Measurements from ENCODE around the gene TPR.
"Not testable (repeated sequence)": the region's sequence is repeated elsewhere in the genome, so short reads cannot be mapped to it uniquely, and the experiment has no call there.

Gene TPR

DNA sequence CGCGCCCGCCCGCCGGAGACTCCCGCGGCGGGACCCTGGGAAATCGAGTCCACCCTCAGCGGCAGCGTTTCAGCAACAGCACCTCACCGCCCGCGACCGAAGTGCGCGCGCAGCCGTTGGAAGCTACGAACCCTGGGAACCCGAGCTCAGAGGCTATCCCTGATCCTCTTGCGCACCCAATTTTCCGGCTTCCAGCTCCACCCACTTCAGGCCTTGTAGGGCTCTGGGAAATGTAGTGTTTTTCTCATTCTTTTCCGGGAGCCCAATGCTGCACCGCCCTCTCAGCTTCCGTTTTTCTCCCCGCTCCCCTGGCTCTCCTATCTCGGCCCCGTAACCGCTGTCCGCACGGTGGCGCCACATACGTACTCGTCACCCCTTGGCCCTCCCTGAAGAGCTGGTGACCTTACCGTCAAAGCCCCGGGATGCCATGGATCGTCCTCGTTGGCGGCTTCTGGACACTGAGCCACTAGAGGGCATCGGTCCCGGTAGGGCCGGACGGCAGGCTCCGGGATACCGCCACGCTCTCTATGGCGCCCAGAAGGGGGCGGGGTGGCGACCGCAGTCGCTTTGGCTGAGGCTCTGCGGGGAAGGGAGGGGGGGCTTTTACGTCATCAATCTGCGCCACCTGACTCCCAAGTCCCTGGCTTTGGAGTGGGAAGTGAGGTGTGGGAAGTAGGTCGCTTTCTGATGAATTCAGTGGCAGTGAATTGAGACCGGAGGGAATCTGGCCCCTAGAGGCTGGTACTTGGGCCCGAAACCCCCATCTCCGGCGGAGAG lies at the start of gene TPR, which contains the start of gene ODR4:
Gene TPR (minus strand): TSS at position 102 of the 777 bp plus-strand sequence. CDS start 225 bp downstream, outside the sequence.
Gene ODR4 (plus strand): TSS at position 687 of the 777 bp plus-strand sequence. CDS start 3,948 bp downstream, outside the sequence.
- peak; percentile 91 to 94 for DNase-seq (ENCODE audit: low read depth in 2 of 2)

DNA sequence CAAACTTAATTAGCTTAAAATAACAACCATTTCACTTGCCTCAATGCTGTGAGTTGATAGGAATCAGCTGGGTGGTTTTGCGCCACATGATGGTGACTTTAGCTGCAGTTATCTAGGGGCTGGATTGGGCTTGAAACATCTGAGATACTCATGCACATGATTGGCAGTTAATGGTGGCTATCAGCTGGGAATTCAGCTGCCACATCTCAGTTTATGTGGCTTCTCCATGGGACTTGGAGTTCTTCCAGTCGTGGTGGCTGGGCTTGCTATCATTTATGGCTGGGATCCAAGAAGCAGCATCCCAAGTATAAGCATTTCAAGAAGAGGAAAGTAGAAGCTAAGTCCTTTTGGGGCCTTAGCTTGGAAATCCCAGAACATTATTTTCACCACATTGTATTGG lies 49.5 kb upstream of the TPR start:
- DNase-seq (ENCODE audit: low read depth in 2 of 2): no peak

DNA sequence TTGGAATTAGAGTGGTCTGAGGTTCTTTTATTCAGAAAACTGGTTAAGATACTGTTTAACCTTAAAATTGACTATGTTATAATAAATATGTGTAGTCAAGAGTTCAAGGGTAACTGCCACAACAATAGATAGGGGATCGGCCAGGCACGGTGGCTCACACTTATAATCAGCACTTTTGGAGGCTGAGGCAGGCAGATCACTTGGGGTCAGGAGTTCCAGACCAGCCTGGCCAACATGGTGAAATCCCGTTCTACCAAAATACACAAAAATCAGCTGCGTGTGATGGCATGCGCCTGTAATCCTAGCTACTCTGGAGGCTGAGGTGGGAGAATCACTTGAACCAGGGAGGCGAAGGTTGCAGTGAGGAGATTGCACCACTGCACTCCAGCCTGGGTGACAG lies 46.4 kb upstream of the TPR start:
- DNase-seq (ENCODE audit: low read depth in 2 of 2): no peak

GRCh38 chr1:186420923-186421322 lies 45.9 kb upstream of the TPR start:
- no peak for DNase-seq (ENCODE audit: low read depth in 2 of 2)

DNA sequence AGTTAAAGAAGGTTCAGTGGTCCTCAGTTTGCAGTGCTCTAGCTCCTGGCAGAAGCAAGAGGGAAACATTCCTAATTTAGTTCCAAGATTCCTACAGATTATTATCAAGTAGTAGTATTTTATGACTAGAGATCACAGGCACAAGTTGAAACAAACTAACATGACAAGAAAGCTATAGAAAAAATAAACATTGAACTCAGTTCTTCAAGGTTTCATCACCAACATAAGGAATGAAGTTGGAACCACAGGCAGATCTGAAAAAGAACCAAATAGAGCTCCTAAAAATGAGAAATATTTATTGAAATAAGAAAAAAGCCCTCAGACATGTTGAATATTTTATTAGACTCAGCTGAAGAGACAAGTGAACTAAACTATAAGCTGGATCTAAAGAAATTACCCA lies 45.3 kb upstream of the TPR start:
- DNase-seq (ENCODE audit: low read depth in 2 of 2): no peak

DNA sequence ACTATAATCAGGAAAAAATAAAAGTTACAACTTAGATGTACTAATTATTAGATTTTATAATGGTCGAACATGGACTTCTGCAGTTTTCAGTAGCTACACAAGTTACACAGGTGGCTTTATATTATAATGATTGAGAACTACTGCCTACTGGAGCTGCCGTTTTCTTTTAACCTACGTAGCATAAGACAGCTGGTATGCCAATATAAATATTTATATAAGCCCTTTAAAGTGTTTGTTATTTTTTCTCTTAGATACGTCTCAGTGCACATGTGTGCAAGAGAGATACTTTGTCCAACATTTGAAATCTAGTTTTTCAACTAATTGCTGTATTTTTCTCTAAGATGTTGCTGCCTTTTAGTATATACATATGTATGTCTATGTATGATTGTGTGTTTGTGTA lies 43.5 kb upstream of the TPR start:
- DNase-seq (ENCODE audit: low read depth in 2 of 2): no peak

- no peak for DNase-seq (ENCODE audit: low read depth in 2 of 2)
Observed at GRCh38 chr1:186413319-186413718, 38.3 kb upstream of the TPR start.

- no peak for DNase-seq (ENCODE audit: low read depth in 2 of 2)
Observed at GRCh38 chr1:186409091-186409490, 34.0 kb upstream of the TPR start.

DNA sequence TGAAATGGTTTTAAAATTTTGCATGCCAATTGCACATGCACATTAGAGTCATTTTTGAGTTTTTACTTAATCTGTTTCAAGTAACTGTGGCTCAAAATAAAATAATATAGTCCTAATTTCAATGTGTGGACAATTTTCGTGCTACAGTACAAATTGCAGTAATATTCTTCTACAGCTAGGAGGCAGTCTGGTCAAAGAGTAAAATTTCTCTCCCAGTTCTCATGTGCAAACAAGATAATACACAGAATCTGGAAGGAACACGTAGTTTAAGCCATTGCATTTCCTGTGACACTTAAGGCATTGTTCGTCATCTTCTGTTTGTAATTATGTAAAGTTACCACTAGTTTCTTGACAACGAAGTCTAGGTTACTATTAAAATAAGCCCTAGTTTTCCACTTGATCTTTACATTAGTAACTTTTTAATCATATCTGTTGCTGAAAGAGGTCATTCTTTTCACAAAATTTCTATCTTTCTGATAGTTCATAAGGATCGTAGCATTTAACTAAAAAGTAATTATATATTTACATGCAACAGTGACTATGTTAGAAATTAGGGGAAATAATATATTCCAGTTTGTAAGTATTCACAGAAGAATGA lies 29.5 kb upstream of the TPR start:
- no peak for DNase-seq (ENCODE audit: low read depth in 2 of 2)

DNA sequence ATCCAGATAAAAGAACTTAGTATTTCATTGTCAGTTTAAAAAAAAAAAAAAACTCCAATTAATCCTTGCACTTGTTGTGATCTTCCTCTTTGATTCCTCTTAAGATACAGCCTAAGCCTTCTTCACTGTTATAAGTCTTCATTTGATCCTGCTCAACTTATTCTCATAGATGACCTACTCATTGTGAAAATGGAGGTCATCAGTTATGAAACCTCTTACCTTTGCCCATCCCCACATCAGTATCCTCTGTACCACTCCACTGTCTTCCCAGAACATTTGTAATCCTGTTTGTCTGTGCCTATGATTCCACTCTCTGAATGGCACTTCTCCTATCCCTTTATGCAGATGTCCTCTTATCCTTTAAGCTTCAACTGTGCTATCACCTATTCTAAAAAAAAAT lies 28.6 kb upstream of the TPR start:
- DNase-seq (ENCODE audit: low read depth in 2 of 2): no peak

DNA sequence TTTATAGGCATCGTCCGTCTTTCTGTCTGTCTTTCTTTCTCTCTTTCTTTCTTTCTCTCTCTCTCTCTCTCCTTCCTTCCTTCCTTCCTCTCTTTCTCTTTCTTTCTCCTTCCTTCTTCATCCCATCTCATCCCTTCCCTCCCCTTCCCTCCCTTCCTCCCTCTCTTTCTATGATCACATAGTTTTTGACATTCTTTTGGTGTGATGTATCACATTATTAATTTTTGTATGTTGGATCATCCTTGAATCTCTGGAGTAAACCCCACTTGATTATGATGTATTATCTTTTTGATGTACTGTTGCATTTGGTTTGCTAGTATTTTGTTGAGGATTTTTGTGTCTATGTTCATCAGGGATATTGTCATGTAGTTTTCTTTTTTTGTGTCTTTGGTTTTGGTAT lies 26.4 kb upstream of the TPR start:
- not testable (repeated sequence) for DNase-seq (ENCODE audit: low read depth in 2 of 2)

- DNase-seq (ENCODE audit: low read depth in 2 of 2): not testable (repeated sequence)
Observed at GRCh38 chr1:186392711-186393110, 17.7 kb upstream of the TPR start.

- no peak for DNase-seq (ENCODE audit: low read depth in 2 of 2)
Observed at GRCh38 chr1:186391841-186392240, 16.8 kb upstream of the TPR start.

GRCh38 chr1:186390925-186391324 lies 15.9 kb upstream of the TPR start:
- DNase-seq (ENCODE audit: low read depth in 2 of 2): no peak

- DNase-seq (ENCODE audit: low read depth in 2 of 2): no peak
Observed at GRCh38 chr1:186386725-186387383, 11.8 kb upstream of the TPR start.

DNA sequence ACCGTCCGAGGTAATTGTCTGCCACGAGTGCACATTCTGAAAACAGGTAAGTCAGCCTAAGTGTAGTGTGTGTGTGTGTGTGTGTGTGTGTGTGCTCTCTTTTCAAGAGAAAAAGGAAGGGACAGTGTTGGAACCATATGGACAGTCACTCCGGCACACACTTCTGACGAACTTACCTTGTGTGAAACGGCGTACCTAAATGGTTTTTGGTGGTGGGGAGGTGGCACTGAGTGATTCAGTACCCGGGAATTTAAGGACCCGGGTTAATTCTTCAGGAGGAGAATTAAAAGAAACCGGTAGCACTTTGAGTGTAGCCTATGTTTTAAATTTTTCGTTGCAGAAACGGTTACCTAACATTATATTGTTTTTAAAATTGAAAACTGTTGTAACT lies 871 bp upstream of the TPR start:
- DNase-seq (ENCODE audit: low read depth in 2 of 2): no peak

GRCh38 chr1:186374303-186375151 lies 526 bp downstream of the TPR start:
- DNase-seq (ENCODE audit: low read depth in 2 of 2): peak in 1 of 2 donors; percentile 3

DNA sequence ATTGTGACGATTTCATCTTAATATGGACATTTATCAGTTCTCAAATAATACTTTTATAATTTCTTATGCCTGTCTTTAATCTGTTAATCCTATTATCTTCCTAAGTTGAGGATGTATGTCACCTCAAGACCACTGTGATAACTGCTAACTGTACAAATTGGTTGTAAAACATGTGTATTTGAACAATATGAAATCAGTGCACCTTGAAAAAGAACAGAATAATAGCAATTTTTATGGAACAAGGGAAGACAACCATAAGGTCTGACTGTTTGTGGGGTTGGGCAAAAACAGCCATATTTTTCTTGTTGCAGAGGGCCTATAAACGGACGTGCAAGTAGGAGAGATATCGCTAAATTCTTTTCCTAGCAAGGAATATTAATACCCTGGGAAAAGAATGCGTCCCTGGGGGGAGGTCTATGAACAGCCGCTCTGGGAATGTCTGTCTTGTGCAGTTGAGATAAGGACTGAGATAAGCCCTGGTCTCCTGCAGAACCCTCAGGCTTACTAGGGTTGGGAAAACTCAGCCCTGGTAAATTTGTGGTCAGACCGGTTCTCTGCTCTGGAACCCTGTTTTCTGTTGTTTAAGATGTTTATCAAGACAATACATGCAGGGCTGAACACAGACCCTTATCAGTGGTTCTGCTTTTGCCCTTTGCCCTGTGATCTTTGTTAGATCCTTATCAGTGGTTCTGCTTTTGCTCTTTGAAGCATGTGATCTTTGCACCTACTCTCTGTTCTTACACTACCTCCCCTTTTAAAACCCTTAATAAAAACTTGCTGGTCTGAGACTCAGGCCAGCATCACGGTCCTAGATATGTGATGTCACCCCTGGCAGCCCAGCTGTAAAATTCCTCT lies 27.0 kb downstream of the TPR start:
- DNase-seq (ENCODE audit: low read depth in 2 of 2): not testable (repeated sequence)

- DNase-seq (ENCODE audit: low read depth in 2 of 2): no peak
Observed at GRCh38 chr1:186340772-186341171, 34.3 kb downstream of the TPR start.

DNA sequence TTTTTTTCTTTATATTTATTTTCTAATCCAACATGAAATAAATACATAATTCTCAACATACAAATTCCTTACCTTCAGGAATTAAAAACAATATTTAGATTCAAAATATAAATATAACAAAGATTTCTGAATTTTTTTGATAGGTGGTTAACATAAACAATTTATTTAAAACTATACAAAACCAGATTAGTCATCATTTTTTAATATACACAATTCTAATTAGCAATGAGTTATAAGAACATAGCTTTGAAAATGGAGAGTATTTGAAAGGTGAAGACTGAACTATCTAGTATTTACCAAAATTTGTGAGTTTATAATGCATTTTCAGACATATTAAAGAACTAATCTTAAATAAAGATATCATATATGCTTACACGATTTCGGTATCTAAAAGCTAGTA lies 37.5 kb downstream of the TPR start:
- no peak for DNase-seq (ENCODE audit: low read depth in 2 of 2)

- no peak for DNase-seq (ENCODE audit: low read depth in 2 of 2)
Observed at GRCh38 chr1:186330758-186331157, 44.3 kb downstream of the TPR start.

Measured in activated CD4-positive, alpha-beta T cell treated with anti-CD3 and anti-CD28 coated beads for 24 hours (primary cell).